Measurements from ENCODE around the gene CYP46A1.

CYP46A1 gene

DNA sequence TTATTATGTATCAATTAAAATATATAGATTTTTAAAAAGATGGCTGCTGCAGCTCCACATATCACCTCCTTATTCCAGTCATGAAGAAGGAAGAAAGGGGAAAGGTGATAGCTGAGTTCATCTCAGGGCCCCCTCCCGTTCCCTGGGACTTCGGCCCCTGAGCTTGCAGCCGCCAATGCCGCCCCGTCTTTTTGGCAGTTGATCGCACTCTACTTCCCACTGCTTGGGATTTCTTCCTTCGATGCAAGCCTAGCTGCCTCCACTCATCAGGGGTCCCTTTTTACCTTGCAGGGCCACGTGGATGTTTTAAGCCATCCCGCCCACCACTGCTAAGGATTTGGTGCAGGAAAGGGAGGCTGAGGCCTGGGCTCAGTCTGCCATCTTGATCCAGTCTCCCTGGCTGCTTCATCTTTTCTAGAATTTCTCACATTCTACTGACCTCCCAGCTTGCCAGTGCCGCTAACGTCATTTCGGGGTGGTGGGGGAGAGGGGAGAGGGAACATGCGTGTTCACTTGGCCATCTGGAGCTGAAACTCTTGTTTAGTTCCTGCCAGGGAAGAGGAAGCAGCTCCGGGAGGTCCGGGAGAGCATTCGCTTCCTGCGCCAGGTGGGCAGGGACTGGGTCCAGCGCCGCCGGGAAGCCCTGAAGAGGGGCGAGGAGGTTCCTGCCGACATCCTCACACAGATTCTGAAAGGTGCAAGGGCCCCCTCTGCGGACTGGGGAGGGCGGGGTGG lies 31.3 kb downstream of the CYP46A1 start:
- no peak for DNase-seq (ENCODE audit: low spot score)

DNA sequence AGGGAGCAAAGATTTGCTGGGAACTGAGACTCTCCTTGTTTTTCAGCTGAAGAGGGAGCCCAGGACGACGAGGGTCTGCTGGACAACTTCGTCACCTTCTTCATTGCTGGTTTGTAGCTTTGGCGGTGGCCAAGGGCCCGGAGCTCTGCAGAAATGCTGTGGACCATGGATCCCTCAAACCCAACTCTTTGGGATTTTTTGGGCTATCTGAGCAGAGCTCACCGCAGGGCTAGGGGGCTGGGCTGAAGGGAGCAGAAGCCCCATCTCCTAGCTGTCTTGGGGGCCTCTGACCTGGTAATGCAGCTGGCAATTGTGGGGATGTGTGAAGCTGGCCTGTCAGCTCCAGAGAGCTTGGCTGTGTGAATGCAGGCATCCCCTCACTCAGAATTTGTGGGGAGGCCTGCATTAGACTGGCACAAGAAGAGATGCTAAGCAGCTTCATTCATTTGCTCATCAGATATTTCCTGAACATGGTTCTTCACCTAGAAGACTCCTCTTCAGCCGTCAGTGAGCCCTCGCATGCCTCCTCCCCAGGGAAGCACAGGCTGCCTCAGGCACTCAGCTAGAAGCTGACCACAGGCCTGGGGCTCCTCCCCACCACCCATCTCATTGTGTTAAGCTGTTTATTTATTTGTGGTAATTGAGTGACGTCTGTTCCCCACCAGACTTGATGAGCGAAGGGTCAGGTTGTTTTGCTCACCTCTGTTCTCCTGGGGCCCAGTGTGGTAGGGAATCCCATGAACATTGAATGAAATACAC lies 32.2 kb downstream of the CYP46A1 start:
- DNase-seq (ENCODE audit: low spot score), result no peak

DNA sequence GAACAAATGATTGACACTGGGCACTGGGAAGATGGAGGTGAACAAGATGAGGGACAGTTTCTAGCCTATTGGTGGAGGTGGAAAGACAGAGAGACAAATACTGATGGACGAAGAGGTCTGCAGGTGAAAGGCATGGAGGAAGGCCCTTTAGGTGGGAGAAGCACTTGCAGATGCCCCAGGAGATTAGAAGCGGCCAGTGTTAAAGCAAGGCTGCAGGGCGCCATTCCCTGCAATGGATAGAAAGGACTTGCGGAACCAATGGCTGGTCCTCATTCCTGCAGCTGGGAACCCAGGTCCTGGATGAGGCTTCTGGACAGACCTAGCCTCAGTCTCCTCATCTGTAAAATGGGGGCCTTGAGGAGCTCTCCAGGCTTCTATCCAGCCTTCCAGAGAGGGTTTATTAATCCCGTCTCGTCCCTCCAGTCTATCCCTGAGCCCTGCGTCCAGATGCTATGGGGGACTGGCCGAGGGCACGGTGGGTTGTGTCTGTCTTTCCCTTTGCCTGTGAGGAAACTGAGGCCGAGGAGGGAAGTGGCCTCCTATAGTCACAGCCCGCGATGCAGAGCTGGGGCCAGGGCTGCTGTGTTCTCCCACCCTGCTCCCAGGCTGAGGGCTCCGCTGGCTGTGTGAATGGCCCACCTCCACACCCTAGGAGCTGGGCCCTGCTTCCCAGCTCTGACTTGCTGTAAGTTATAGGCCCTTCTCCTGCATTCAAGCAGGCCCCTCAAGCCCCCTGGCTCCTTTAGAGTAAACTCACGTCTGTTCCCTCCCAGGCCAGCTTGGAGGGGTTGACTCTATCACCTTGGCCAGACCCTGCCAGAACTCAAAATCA lies 33.0 kb downstream of the CYP46A1 start:
- no peak for DNase-seq (ENCODE audit: low spot score)

DNA sequence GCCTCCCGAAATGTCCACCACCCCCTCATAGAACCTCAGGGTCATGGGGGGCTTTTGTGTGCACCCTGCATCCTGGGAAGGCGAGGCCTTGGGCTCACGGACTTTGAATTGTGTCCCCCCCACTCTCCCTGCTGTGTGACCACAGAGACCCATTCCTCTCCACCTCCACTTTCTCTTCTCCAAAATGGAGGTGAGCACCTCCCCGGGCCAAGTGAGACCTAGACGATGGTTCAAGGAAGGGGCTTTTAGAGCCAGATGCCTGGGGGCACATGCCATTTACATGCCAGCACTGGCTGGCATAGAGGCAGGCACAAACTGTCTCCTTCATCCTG lies 33.5 kb downstream of the CYP46A1 start:
- no peak for DNase-seq (ENCODE audit: low spot score)

DNA sequence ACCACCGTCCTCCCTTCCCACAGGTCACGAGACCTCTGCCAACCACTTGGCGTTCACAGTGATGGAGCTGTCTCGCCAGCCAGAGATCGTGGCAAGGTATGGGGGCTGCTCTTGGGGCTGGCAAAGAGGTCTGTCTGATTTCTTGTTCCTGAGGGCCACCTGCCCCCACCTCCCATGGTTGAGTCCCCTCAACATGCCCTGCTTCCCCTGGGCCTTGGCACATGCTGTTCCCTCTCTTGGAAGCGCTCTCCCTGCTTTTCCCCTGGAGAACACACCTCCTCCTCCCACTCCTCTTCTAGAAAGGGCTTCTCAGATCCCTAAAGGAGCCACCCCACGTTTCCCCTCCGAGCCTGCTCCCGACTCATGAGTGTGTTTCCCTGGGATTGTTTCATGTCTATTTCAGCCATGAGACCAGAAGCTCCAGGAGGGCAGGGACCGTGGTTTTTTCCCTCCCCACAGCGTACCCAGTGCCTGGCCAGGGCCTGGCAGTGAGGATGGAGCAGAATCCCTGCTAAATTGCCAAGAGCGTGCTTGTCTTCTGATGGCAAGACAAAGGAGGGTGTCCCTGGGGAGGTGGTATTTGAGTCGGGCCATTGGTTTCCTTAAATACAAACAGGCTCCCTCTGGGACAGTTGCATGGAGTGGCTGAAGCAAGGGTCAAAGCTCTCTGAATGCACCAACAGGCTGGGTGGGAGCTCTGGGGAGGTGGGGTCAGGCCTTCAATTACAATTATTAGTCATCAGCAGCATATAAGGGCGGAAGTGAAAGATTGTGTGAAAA lies 34.1 kb downstream of the CYP46A1 start:
- DNase-seq (ENCODE audit: low spot score), result no peak

DNA sequence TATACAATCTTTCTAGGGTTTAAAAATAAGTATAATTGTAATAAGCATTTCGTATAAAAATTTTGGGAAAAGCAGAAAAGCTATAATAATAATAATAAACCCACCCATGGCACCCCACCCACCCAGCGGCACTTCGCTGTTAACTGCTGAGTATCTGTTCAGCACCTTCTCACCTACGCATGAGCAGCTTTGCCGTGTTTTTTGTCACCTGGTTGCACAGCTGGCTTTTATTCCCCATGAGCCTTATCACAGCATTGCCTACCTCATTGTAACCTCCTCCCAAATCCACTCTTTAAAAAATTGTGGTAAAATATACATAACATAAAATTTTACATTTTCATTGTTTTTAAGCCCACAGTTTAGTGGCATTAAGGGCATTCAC lies 34.7 kb downstream of the CYP46A1 start:
- no peak for DNase-seq (ENCODE audit: low spot score)

DNA sequence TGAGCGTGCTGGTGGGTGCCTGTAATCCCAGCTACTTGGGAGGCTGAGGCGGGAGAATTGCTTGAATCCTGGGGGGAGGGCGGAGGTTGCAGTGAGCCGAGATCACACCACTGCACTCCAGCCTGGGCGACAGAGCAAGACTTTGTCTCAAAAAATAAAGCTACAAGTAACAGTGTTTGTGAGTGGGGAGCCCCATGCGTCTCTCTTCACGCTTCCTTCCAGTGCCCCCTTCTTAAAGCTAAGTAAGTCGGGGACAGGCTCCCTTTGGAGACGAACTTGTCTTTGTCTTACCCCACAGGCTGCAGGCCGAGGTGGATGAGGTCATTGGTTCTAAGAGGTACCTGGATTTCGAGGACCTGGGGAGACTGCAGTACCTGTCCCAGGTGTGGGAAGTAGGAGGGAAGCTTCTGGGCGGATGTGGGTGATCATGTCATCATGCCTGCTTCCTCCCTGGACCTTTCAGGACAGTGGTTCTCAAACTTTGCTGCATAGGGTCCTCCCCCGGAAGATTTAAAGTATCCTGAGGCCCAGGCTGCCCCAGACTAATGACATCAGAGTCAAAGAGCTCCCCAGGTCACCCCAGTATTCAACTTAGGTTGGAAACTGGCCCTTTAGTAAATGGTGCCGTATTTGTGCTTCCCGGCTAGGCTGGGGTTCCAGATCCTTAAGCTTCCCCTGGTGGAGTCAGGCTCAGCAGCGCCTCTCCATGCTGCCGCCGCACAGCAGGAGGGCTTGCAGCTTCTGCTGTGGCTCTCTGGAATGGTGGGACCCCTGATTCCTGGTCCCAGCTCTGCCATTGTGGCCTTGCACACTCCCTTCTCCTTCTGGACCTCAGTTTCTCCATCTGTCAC lies 37.1 kb downstream of the CYP46A1 start:
- no peak for DNase-seq (ENCODE audit: low spot score)

DNA sequence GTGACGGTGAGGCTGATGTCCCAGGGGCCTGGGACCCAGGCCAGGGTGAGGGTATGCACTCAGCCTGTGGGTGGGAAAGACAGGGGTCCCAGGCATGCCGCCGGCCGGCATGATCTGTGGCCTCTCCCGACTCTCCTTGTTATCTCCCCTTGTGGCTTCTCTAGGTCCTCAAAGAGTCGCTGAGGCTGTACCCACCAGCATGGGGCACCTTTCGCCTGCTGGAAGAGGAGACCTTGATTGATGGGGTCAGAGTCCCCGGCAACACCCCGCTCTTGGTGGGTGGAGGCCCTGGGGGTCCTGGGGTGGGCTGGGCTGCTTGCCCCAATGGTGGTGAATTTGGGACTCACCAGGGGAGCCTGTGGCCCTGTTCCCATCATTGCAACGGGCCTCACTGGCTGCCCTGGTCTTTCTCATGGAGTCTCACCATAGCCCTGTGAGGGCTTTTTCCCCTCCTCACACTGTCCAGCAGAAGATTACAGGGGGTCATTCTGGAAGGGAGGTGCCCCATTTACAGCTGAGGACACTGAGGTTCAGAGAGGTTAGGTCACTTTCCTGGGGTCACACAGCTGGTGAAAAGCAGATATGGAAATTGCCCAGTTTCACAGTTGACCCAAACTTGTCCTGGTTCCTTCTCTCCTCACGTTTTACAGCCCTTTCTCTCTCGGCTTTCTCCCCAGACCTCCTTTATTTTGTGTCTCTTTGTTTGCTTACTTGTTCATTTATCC lies 37.9 kb downstream of the CYP46A1 start:
- no peak for DNase-seq (ENCODE audit: low spot score)

DNA sequence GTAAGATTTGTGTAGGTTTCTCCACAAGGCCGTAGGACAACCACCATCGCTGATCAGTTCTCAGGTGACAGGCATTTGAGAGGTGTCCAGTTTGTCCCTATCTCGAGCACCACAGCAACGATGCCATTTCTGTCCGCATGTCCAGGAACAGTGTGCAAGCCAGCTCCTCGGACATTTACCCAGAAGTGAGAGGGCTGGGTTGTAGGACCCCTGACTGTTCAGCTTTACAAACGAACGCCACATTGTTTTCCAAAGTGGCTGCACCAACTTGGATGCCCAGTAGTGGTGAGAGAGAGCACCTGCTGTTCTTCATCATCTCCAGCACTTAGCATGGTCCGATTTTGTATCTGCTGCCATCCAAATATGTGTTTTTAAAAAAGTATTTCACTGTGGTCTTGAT lies 38.6 kb downstream of the CYP46A1 start:
- DNase-seq (ENCODE audit: low spot score), result no peak

DNA sequence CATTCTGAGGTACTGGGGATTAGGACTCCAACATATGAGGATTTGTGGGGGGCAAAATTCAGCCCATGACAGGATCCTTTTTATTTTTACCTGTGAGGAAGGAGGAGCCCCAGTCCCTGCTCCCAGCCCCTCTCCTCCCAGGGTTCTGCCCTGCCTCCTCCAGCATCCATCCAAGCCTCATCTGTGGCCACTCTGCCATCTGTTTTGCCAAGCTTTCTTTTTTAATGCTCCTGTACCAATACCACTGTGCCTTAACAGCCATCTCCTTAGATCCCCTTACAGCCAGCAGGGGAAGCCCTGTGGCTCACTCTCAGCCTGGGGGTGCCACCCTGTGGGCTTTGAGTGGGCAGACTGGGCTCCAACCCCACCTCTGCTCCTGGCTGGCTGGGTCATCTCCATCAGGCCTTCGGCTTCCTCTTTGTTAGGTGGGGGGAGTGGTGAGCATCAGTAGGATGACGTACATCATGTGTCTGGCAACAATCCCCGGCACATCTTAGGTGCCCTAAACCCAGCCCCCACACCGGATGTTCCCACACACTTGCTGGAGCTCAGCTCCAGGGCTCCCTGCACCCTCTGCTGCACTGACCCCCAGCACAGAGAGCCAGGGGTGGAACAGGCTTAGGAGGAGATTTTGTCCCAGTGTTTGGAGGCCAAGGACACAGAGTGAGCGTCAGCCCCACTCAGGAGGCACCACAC lies 40.2 kb downstream of the CYP46A1 start:
- DNase-seq (ENCODE audit: low spot score), result no peak

DNA sequence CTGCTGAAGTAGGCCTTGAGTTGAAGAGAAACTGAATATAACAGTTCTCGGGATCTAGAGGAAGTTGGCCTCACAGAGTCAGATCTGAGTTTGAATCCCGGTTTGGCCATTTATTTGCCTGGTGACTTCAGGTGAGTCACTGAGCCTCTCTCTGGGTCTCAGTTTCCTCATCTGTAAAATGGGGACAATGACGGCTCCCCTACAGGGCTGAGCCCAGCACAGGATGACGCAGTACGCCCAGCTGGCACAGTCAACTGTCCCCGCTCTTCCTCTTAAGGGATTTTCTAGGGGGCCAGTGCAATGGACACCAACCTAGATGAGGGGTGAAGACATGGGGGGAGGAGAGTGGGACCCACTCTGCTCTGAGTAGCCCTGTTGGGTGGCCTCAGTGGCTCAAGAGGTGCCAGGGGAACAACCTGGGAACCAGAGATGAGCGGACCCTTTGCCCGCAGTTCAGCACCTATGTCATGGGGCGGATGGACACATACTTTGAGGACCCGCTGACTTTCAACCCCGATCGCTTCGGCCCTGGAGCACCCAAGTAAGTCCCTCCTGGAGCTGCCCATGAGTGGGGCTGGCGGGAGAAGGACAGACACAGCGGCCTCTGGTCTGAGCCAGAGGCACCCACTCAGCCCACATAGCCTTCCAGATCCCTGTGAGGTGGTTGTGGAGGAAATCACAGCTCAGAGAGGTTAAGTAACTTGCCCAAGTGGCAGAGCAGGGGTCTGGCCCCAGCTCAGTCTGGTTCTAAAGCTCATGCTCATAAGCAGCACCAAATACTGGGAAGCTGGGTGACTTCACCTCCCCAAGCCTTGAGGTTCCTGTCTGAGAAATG lies 41.1 kb downstream of the CYP46A1 start:
- no peak for DNase-seq (ENCODE audit: low spot score)

DNA sequence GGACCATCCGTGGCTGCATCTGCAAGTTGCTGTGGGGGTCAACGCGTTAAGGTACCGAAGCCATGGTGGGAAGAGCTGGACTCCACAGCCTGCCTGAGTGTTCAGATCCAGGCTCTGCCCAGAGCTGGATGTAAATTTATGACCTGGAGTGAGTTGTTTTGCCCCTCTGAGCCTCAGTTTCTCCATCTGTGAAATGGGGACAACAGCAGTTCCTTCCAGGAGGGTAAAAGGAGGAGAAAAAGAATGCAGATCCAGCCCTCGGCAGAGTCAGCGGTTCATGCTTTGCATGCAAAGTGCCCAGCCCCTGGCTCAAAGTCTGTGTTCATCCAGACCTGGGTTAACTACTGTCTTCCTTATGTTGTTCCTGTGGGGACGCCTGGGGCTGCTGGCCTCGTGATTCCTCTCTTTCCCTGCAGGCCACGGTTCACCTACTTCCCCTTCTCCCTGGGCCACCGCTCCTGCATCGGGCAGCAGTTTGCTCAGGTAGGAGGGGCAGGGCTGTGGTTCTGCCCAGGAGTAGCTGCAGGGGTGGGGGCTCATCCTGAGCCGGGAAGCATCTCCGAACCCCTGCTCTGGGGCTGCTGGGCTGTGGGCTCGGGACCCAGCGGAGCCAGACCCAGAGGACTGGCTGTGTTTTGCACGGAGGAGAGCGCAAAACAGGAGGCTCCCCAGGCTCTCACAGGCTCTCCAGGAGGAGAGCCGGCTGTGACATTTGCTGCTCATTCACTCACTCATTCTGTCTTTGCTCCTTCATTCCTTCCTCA lies 41.9 kb downstream of the CYP46A1 start:
- no peak for DNase-seq (ENCODE audit: low spot score)

DNA sequence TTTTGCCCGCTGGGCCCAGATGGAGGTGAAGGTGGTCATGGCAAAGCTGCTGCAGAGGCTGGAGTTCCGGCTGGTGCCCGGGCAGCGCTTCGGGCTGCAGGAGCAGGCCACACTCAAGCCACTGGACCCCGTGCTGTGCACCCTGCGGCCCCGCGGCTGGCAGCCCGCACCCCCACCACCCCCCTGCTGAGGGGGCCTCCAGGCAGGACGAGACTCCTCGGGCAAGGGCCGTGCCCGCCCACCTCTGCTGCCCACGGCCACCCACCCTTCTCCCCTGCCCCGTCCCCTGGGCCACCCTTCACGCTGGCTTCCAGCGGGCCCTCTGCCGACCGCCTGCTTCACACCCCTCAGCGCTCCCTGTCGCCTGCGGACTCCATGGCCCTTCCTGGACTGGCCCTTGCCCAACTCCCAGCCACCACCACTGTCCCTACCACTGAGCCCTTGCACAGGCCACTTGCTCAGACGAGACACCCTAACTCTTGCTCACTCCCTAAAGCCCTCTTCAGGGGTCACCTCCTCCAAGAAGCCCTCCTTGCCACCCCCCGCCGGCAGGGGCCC lies 42.5 kb downstream of the CYP46A1 start:
- no peak for DNase-seq (ENCODE audit: low spot score)

DNA sequence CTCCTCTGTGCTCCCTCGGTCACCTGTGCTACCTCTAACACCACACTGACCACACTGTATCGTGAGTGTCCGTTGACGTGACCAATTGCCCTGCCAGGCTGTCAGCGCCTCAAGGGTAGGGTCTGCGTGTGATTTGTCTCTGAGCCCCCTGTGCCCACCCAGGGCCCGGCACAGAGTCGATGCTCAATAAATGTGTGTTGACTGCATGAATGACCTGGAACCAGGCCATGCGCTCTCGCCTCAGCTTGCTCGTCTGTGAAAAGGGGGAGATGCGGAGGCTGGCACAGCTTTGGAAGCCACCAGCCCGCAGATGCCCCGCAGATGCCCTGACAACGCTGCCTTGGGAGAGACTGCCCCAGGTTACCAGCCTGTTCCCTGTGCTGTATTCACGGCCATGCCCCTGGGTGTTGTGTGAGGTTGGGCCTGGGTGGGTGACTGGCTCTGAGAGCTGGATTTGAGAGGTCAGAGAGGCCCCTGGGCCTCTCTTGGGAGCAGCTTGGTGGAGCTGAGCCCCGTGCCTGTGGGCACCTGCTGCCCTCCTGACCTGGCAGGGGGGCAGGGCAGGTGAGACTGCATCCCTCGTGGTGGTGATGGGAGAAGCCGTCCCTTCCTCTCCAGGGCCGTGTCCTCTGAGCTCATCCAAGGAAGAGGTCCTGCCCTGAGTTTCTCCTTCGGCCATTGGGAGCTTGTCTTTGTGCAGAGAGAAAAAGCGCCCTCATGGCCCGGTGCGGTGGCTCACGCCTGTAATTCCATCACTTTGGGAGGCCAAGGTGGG lies 43.2 kb downstream of the CYP46A1 start:
- no peak for DNase-seq (ENCODE audit: low spot score)

DNA sequence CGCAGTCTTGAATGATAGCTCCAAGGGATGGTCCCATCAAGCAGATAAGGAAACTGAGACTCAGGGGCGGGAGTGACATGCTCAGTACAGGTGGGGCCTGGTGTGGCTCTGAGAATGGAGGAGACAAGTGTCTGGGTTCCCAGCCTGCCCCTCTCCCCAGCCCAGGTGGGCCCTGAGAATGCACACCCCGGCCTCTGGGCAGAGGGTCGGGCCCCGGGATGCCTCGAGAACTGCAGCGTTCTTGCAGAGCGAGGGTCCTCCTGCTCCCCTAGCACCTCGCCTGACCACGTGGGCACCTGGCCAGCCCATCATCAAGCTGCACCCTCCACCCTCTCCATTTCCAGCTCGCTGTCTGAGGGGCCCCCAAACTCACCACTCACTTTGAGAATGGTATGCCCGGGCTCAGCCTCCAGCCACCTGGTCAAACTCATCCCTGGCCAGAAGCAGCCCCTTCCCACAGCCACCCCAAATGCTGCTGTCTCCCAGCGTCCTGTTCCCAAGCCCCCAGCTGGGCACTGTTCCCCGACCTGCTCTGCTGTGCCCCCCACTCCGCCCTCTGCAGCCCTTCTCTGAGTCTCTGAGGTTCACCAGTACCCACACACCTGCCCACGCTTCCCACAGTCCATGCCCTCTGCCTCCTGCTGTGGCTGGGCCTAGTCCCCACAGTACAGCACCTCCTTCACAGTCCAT lies 44.3 kb downstream of the CYP46A1 start:
- DNase-seq (ENCODE audit: low spot score), result no peak

DNA sequence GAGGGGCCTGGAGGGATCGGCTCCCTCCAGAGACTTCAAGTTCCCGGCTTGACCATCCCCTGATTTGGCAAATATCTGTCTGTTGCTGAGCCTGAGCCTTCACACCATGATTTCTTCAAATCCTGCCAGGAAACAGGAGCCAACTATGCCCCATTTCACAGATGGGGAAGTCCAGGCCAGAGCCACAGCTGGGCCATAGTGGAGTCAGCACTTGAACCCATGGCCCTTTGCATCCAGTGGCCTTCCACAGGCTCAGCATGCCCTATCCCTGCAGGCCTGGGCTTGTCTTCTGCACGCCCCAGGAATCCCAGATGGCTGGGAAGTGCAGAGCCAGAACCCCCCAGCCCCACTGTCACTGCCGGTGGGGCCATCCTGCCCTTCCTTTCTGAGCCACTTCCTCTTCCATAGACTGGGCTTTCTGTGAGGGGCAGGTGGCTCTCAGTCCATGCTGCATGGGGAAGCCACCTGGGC lies 44.9 kb downstream of the CYP46A1 start:
- no peak for DNase-seq (ENCODE audit: low spot score)
